ENCODE data around the gene OPTN.

OPTN gene

GRCh38 chr10:13173616-13174015 is 73.7 kb downstream of the OPTN start:
- no peak overlapping the region for H3K4me3 ChIP-seq (ENCODE audit: control insufficient read depth, low read depth, low read length)
- TF ChIP-seq, protein P1, sequence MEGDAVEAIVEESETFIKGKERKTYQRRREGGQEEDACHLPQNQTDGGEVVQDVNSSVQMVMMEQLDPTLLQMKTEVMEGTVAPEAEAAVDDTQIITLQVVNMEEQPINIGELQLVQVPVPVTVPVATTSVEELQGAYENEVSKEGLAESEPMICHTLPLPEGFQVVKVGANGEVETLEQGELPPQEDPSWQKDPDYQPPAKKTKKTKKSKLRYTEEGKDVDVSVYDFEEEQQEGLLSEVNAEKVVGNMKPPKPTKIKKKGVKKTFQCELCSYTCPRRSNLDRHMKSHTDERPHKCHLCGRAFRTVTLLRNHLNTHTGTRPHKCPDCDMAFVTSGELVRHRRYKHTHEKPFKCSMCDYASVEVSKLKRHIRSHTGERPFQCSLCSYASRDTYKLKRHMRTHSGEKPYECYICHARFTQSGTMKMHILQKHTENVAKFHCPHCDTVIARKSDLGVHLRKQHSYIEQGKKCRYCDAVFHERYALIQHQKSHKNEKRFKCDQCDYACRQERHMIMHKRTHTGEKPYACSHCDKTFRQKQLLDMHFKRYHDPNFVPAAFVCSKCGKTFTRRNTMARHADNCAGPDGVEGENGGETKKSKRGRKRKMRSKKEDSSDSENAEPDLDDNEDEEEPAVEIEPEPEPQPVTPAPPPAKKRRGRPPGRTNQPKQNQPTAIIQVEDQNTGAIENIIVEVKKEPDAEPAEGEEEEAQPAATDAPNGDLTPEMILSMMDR (conservative IDR thresholded peaks at IDR 0.05; ENCODE audit: control insufficient read depth, insufficient read depth, low read depth, low read length) = no peak

GRCh38 chr10:13180788-13181187 is 80.8 kb downstream of the OPTN start:
- TF ChIP-seq, protein P1 (conservative IDR thresholded peaks at IDR 0.05; ENCODE audit: control insufficient read depth, insufficient read depth, low read depth, low read length) = no peak
- no peak for DNase-seq (ENCODE audit: low read depth)
- H3K4me3 ChIP-seq (ENCODE audit: control insufficient read depth, low read depth, low read length) = no peak overlapping the region

More at GRCh38 chr10:13173616-13174015, 73.7 kb downstream of the OPTN start:
- no peak for DNase-seq (ENCODE audit: low read depth)

- no peak overlapping the region for H3K4me3 ChIP-seq (ENCODE audit: control insufficient read depth, low read depth, low read length)
- TF ChIP-seq, protein P1 (conservative IDR thresholded peaks at IDR 0.05; ENCODE audit: control insufficient read depth, insufficient read depth, low read depth, low read length) = no peak
- no peak for DNase-seq (ENCODE audit: low read depth)
Measured at GRCh38 chr10:13182424-13182823, 82.5 kb downstream of the OPTN start.

DNA sequence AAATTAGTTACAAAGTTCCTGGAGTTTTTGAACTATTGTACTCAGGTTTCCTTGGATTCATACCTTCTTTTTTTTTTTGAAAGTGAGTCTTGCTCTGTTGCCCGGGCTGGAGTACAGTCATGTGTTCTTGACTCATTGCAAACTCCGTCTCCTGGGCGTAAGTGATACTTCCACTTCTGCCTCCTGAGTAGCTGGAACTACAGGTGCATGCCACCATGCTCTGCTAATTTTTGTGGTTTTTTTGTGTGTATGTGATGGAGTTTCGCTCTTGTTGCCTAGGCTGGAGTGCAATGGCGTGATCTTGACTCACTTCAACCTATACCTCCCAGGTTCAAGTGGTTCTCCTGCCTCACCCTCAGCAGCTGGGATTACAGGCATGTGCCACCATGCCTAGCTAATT is 83.7 kb downstream of the OPTN start:
- no peak for DNase-seq (ENCODE audit: low read depth)
- TF ChIP-seq, protein P1 (conservative IDR thresholded peaks at IDR 0.05; ENCODE audit: control insufficient read depth, insufficient read depth, low read depth, low read length) = no peak
- no peak overlapping the region for H3K4me3 ChIP-seq (ENCODE audit: control insufficient read depth, low read depth, low read length)

GRCh38 chr10:13184276-13184675 is 84.3 kb downstream of the OPTN start:
- no peak overlapping the region for H3K4me3 ChIP-seq (ENCODE audit: control insufficient read depth, low read depth, low read length)
- TF ChIP-seq, protein P1 (conservative IDR thresholded peaks at IDR 0.05; ENCODE audit: control insufficient read depth, insufficient read depth, low read depth, low read length) = no peak
- no peak for DNase-seq (ENCODE audit: low read depth)

- TF ChIP-seq, protein P1 (conservative IDR thresholded peaks at IDR 0.05; ENCODE audit: control insufficient read depth, insufficient read depth, low read depth, low read length) = no peak
- no peak overlapping the region for H3K4me3 ChIP-seq (ENCODE audit: control insufficient read depth, low read depth, low read length)
- DNase-seq (ENCODE audit: low read depth) = no peak
Measured at GRCh38 chr10:13184730-13185514, 85.0 kb downstream of the OPTN start.
